ENCODE data around the gene SDHC. TPM values are rescaled to one million over a fixed set of nuclear protein-coding genes. Genes with fewer than 3 reads are reported as not detected.

The SDHC gene
- total and polyA plus RNA-seq, 2 of the 13 experiments (the other 11 are each of a cell fraction or from before 2014, with no cell fraction given), result 27.1 to 229 TPM

GRCh38 chr1:161367684-161368400 lies 53.7 kb downstream of the SDHC start, which contains the start of gene CFAP126 (continued):
- no peak for TF ChIP-seq ZBTB46 (CRISPR knock-in tag; IDR thresholded peaks at IDR 0.05; ENCODE audit: borderline replicate concordance)
- no peak for TF ChIP-seq ZNF12 (CRISPR knock-in tag; IDR thresholded peaks at IDR 0.05)
- peak; percentile 38 for TF ChIP-seq ASH2L (IDR thresholded peaks at IDR 0.05; ENCODE audit: insufficient read length, low read depth, low read length)
- TF ChIP-seq ZNF879 (CRISPR knock-in tag; IDR thresholded peaks at IDR 0.05), result no peak
- no peak for TF ChIP-seq MTF1 (CRISPR knock-in tag; IDR thresholded peaks at IDR 0.05)
- no peak for TF ChIP-seq CCDC6 (CRISPR knock-in tag; IDR thresholded peaks at IDR 0.05)
- TF ChIP-seq TERF1 (CRISPR knock-in tag; IDR thresholded peaks at IDR 0.05), result no peak
- TF ChIP-seq REL (CRISPR knock-in tag; conservative IDR thresholded peaks at IDR 0.05), result no peak
- no peak for TF ChIP-seq NFRKB (IDR thresholded peaks at IDR 0.05)
- TF ChIP-seq ZNF772 (CRISPR knock-in tag; IDR thresholded peaks at IDR 0.05), result no peak
- no peak for TF ChIP-seq IRF9 (CRISPR knock-in tag; IDR thresholded peaks at IDR 0.05; ENCODE audit: borderline replicate concordance)
- no peak for TF ChIP-seq ZNF891 (CRISPR knock-in tag; IDR thresholded peaks at IDR 0.05)
- TF ChIP-seq MNT (IDR thresholded peaks at IDR 0.05), result no peak
- TF ChIP-seq HOXA5 (CRISPR knock-in tag; IDR thresholded peaks at IDR 0.05), result no peak
- TF ChIP-seq HHEX (CRISPR knock-in tag; IDR thresholded peaks at IDR 0.05), result no peak
- no peak for TF ChIP-seq EP300 (IDR thresholded peaks at IDR 0.05; ENCODE audit: low read depth in 2 of 2, low read length in 2 of 2)
- TF ChIP-seq EP300 (CRISPR knock-in tag; IDR thresholded peaks at IDR 0.05; ENCODE audit: borderline replicate concordance), result no peak
- TF ChIP-seq TFAP4 (IDR thresholded peaks at IDR 0.05; ENCODE audit: borderline replicate concordance, low read depth), result no peak
- TF ChIP-seq ZNF569 (CRISPR knock-in tag; IDR thresholded peaks at IDR 0.05; ENCODE audit: borderline replicate concordance), result no peak
- TF ChIP-seq BRF2 (CRISPR knock-in tag; IDR thresholded peaks at IDR 0.05), result no peak
- peak; percentile 79; the same call in 1 of the 2 replicates for TF ChIP-seq SIN3A (IDR thresholded peaks at IDR 0.05; ENCODE audit: borderline replicate concordance, low read depth, low read length)
- no peak for TF ChIP-seq ZFX (CRISPR knock-in tag; IDR thresholded peaks at IDR 0.05; ENCODE audit: low read depth)
